Muscle of back (tissue), 10 donors: Measurements from ENCODE around the gene SHOX. TPM values are rescaled to one million over a fixed set of nuclear protein-coding genes. Genes with fewer than 3 reads are reported as not detected.

ENCODE experiments used
- polyA plus RNA-seq, 10 donors: library from polyadenylated mRNA; unstranded; fragments of 120-200 nt; gene quantifications; one replicate each; pipeline ENCODE4 v1.2.1, GENCODE V29; 2013; ENCODE audit not compliant: insufficient read length in 10 of 10

Gene SHOX
- polyA plus RNA-seq, 10 donors: 0.18 to 2.1 (median 0.66) TPM

Other genes with a start within 250 kb of the SHOX start
- 100 to 1,000 TPM; 136 to 226 (median 178) TPM for gene PPP2R3B, start 243.9 kb upstream of the SHOX start, polyA plus RNA-seq